SU-DHL-6 (cell line): Measurements from ENCODE around the gene RBMS3.

ENCODE experiments used
- CTCF ChIP-seq: fragments of 200-600 bp; sonication (generic); IDR thresholded peaks from one replicate; pipeline ENCODE4 v1.5.1; 2017; ENCODE audit warnings: antibody characterized with exemption, mild to moderate bottlenecking, low read length, moderate library complexity; ENCODE audit not compliant: insufficient read depth, poor library complexity, severe bottlenecking
- EZH2phosphoT487 ChIP-seq: fragments of 200-600 bp; sonication (generic), shearing (Covaris generic); conservative IDR thresholded peaks from 2 replicates; pipeline ENCODE4 v1.6.1; 2018; ENCODE audit warnings: mild to moderate bottlenecking, antibody characterized with exemption, low read length, moderate library complexity, mixed read lengths

- TF ChIP-seq CTCF (no peak), EZH2phosphoT487 (no peak)
Observed at GRCh38 chr3:29777869-29778268, 497.0 kb downstream of the RBMS3 start.
